H1 (cell line): ENCODE data around the gene MIS18A.

ENCODE experiments used
- CHD1 ChIP-seq: IDR thresholded peaks from 2 replicates; pipeline ENCODE4 v1.6.1; 2012; ENCODE audit warnings: low read depth, low read length, improper control_type of control experiment
- CTCF ChIP-seq, 3 experiments: IDR thresholded peaks; 1 replicate in 2 of 3; 2 replicates in 1 of 3; pipeline versions ENCODE4 v1.5.1 to v1.6.1; 2011; ENCODE audit warnings: low read length in 3 of 3, mild to moderate bottlenecking in 3 of 3, inconsistent platforms in 2 of 3, low read depth in 1 of 3, moderate library complexity in 1 of 3; ENCODE audit not compliant: insufficient read depth in 1 of 3; ENCODE audit errors: control extremely low read depth in 1 of 3
- HDAC2 ChIP-seq, 2 experiments: fragments of 300-600 bp in 1 of 2; sonication (generic) in 1 of 2; IDR thresholded peaks; 2 replicates each; pipeline ENCODE4 v1.6.1; 2011 to 2012; ENCODE audit warnings: low read depth in 2 of 2, low read length in 2 of 2, mild to moderate bottlenecking in 2 of 2, moderate library complexity in 2 of 2, borderline replicate concordance in 1 of 2, inconsistent platforms in 1 of 2
- JUN ChIP-seq: IDR thresholded peaks from 2 replicates; pipeline ENCODE4 v1.6.1; 2011; ENCODE audit warnings: low read depth, mild to moderate bottlenecking, improper control_type of control experiment, low read length
- MAFK ChIP-seq: IDR thresholded peaks from 2 replicates; pipeline ENCODE4 v1.6.1; 2012; ENCODE audit warnings: low read depth, mild to moderate bottlenecking, improper control_type of control experiment, low read length
- NRF1 ChIP-seq: IDR thresholded peaks from 2 replicates; pipeline ENCODE4 v1.6.1; 2011; ENCODE audit warnings: mild to moderate bottlenecking, low read depth, low read length, improper control_type of control experiment
- POLR2A ChIP-seq, 2 experiments: IDR thresholded peaks; 1 replicate in 1 of 2; 2 replicates in 1 of 2; pipeline ENCODE4 v1.6.1; 2011; ENCODE audit warnings: low read depth in 2 of 2, low read length in 2 of 2, mild to moderate bottlenecking in 2 of 2; ENCODE audit errors: control extremely low read depth in 1 of 2
- POLR2AphosphoS5 ChIP-seq: IDR thresholded peaks from 2 replicates; pipeline ENCODE4 v1.6.1; 2011; ENCODE audit warnings: low read depth, low read length
- SUZ12 ChIP-seq: fragments of 200-600 bp; sonication (generic); IDR thresholded peaks from 2 replicates; pipeline ENCODE4 v1.6.1; 2012; ENCODE audit warnings: mild to moderate bottlenecking, inconsistent platforms, low read length, moderate library complexity, mixed read lengths
- YY1 ChIP-seq: IDR thresholded peaks from 2 replicates; pipeline ENCODE4 v1.6.1; 2011; ENCODE audit warnings: low read depth, mild to moderate bottlenecking, low read length
- TF ChIP-seq, protein P1 (sequence below): IDR thresholded peaks from 2 replicates; pipeline ENCODE4 v1.6.1; 2012; ENCODE audit warnings: inconsistent platforms

- no peak for TF ChIP-seq POLR2A (IDR thresholded peaks at IDR 0.05; ENCODE audit: control extremely low read depth in 1 of 2, low read depth in 2 of 2, low read length in 2 of 2)
- TF ChIP-seq CTCF (IDR thresholded peaks at IDR 0.05; ENCODE audit: control extremely low read depth in 1 of 3, insufficient read depth in 1 of 3, low read depth in 1 of 3, low read length in 3 of 3), result no peak
- TF ChIP-seq CHD1, result no peak
- no peak for TF ChIP-seq YY1
- no peak for TF ChIP-seq SUZ12
- no peak for TF ChIP-seq NRF1
- no peak for TF ChIP-seq JUN
- TF ChIP-seq, protein P1, sequence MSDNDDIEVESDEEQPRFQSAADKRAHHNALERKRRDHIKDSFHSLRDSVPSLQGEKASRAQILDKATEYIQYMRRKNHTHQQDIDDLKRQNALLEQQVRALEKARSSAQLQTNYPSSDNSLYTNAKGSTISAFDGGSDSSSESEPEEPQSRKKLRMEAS, result no peak
- TF ChIP-seq POLR2AphosphoS5, result no peak
- no peak for TF ChIP-seq HDAC2 (IDR thresholded peaks at IDR 0.05; ENCODE audit: borderline replicate concordance in 1 of 2, low read depth in 2 of 2, low read length in 2 of 2)
- TF ChIP-seq MAFK, result no peak
Measured at GRCh38 chr21:32314806-32315205, 36.0 kb upstream of the MIS18A start.
